Body of pancreas (tissue), 4 donors: ENCODE results near the gene SYTL1. TPM values are rescaled to one million over a fixed set of nuclear protein-coding genes. Genes with fewer than 3 reads are reported as not detected.

Experiments
- ATAC-seq: fragments of 150-250 bp; one replicate; pipeline ENCODE4 v1.9.1; 2016
- DNase-seq, 4 donors: peaks; one replicate each; pipeline ENCODE4 v3.0.0-alpha.2; 2019
- H3K27ac ChIP-seq, 4 donors: fragments of 200-600 bp; sonication (generic); 1 replicate in 3 of 4; 2 replicates in 1 of 4; pipeline versions ENCODE4 v1.5.1 to v1.6.1; 2016 to 2019; ENCODE audit warnings: mild to moderate bottlenecking in 1 of 4, mixed read lengths in 1 of 4, moderate library complexity in 1 of 4
- H3K27me3 ChIP-seq, 2 donors: fragments of 200-600 bp; sonication (generic); one replicate each; pipeline ENCODE4 v1.6.0; 2016; ENCODE audit warnings: mild to moderate bottlenecking in 1 of 2
- H3K36me3 ChIP-seq, 2 donors: fragments of 200-600 bp; sonication (generic); replicated peaks in 1 of 2; 2 replicates each; pipeline ENCODE4 v1.5.1; 2016; ENCODE audit warnings: low read depth in 2 of 2; ENCODE audit not compliant: insufficient read depth in 1 of 2
- H3K4me1 ChIP-seq: fragments of 200-600 bp; sonication (generic); one replicate; pipeline ENCODE4 v1.6.0; 2016
- H3K4me3 ChIP-seq, 2 donors: fragments of 200-600 bp; sonication (generic); 1 replicate in 1 of 2; 2 replicates in 1 of 2; pipeline ENCODE4 v1.5.1; 2016 to 2019
- H3K9me3 ChIP-seq, 3 donors: fragments of 200-600 bp; sonication (generic); 1 replicate in 2 of 3; 2 replicates in 1 of 3; pipeline ENCODE4 v1.5.1; 2016
- POLR2A ChIP-seq, 3 donors: fragments of 450-650 bp; IDR thresholded peaks; one replicate each; pipeline ENCODE4 v1.6.1; 2016; ENCODE audit warnings: antibody characterized with exemption in 3 of 3, mild to moderate bottlenecking in 2 of 3
- WGBS, 2 donors: methylation state at CpG; one replicate each; pipeline ENCODE4 v1.1.5; 2017; 5-methylcytosine and 5-hydroxymethylcytosine counted together
- intact Hi-C: fragments of 100-400 bp; cut with DNase I; formaldehyde crosslinking; loops from one replicate; pipeline ENCODE4 v1.15.1; 2023
- total RNA-seq, 2 donors: library from RNA; depleted of rRNA; stranded (reverse); fragments of >200 nt; gene quantifications; one replicate each; pipeline ENCODE4 v1.1.0, GENCODE V29; 2016
- TF ChIP-seq, protein P1 (sequence below), 7 experiments: fragments of 450-650 bp in 4 of 7; fragments of 200-600 bp in 3 of 7; sonication (generic) in 3 of 7; IDR thresholded peaks; one replicate each; pipeline ENCODE4 v1.5.1; 2016 to 2019; ENCODE audit warnings: antibody characterized with exemption in 7 of 7

The SYTL1 gene
- total RNA-seq, 2 donors from 2014 or later = 107 to 129 TPM

DNA sequence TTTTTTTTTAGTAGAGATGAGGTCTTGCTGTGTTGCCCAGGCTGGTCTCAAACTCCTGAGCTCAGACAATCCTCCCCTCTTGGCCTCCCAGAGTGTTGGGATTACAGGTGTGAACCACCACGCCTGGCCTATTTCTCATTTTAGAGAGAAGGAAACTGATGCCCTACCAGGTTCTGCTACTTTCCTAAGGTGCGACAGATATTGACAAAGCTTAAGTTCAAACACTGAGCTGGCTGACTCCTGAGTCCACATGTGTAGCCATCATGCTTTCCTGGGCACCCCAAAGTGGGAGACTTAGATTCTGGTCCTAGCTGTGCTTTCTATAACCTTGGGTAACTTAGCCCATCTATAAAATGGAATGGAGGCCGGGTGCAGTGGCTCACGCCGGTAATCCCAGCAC lies 25.0 kb upstream of the SYTL1 start:
- no peak for TF ChIP-seq POLR2A (IDR thresholded peaks at IDR 0.05)
- TF ChIP-seq, protein P1, sequence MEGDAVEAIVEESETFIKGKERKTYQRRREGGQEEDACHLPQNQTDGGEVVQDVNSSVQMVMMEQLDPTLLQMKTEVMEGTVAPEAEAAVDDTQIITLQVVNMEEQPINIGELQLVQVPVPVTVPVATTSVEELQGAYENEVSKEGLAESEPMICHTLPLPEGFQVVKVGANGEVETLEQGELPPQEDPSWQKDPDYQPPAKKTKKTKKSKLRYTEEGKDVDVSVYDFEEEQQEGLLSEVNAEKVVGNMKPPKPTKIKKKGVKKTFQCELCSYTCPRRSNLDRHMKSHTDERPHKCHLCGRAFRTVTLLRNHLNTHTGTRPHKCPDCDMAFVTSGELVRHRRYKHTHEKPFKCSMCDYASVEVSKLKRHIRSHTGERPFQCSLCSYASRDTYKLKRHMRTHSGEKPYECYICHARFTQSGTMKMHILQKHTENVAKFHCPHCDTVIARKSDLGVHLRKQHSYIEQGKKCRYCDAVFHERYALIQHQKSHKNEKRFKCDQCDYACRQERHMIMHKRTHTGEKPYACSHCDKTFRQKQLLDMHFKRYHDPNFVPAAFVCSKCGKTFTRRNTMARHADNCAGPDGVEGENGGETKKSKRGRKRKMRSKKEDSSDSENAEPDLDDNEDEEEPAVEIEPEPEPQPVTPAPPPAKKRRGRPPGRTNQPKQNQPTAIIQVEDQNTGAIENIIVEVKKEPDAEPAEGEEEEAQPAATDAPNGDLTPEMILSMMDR (IDR thresholded peaks at IDR 0.05) = no peak
- no peak overlapping the region for H3K27ac ChIP-seq
- no peaks in the 10 kb centered on the region for H3K9me3 ChIP-seq
- H3K36me3 ChIP-seq = no peaks in the 10 kb centered on the region
- H3K4me1 ChIP-seq = peaks cover 5% of the 10 kb centered on the region
- WGBS, 2 donors = 40 to 54% methylated on average over 4 to 5 of the region's 5 CpGs
- no peaks in the 10 kb centered on the region for H3K27me3 ChIP-seq
- no peak for DNase-seq
- no peak for ATAC-seq
- H3K4me3 ChIP-seq = no peak overlapping the region
- intact Hi-C loops = no loop called here

DNA sequence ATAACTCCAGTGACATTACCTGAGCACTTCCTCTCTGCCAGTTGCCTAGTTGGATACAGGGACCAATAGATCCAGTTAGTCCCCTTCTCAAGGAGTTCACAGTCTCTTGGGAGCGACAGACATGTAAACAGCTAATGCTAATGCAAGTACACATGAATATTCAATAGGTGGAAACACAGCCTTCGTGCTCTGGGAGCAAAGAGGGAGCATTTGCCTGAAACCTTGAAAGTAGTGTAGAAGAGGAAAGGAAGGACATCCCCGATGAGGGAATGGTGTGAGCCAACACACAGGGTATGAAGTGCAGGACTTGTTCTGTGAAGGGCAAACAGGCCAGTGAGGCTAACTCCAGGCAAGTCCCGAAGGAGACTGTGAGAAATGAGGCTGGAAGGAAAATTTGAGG lies 23.7 kb upstream of the SYTL1 start:
- no peaks in the 10 kb centered on the region for H3K27me3 ChIP-seq
- no peaks in the 10 kb centered on the region for H3K36me3 ChIP-seq
- DNase-seq = no peak
- peaks cover 10% of the 10 kb centered on the region for H3K4me1 ChIP-seq
- H3K9me3 ChIP-seq = no peaks in the 10 kb centered on the region
- no peak for ATAC-seq
- intact Hi-C loops = no loop called here
- no peak overlapping the region for H3K27ac ChIP-seq
- WGBS, 2 donors = 14 to 17% methylated on average over 4 of the region's 4 CpGs
- no peak overlapping the region for H3K4me3 ChIP-seq
- no peak for TF ChIP-seq POLR2A (IDR thresholded peaks at IDR 0.05)
- TF ChIP-seq, protein P1 (IDR thresholded peaks at IDR 0.05) = no peak

DNA sequence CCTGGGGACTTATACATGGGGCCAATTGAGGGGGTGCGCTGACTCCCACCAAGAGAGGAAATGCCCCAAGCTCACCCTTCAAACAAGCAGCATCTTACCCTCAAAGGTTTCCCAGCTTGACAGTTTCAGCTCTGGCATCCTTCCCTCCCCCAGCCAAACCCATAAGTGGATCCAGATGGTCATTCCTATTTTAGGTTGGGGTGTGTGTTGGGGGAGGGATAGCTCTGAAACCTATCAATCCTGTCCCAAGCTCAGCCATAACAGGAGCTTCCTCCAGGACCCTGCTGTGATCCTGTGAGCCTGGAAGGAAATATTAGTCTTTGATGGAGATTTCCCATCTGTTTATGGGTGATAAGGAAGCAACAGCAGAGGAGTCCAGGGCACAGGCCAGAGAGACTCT lies 23.2 kb upstream of the SYTL1 start:
- DNase-seq = no peak
- no peak for ATAC-seq
- Histone ChIP-seq H3K9me3 (no peaks in the 10 kb centered on the region), H3K4me3 (no peak overlapping the region), H3K4me1 (peaks cover 15% of the 10 kb centered on the region), H3K36me3 (no peaks in the 10 kb centered on the region), H3K27ac (no peak overlapping the region), H3K27me3 (no peaks in the 10 kb centered on the region)
- 58 to 75% methylated on average over 1 of the region's 1 CpG for WGBS, 2 donors
- TF ChIP-seq, protein P1 (IDR thresholded peaks at IDR 0.05) = no peak
- TF ChIP-seq POLR2A (IDR thresholded peaks at IDR 0.05) = no peak
- intact Hi-C loops = no loop called here

DNA sequence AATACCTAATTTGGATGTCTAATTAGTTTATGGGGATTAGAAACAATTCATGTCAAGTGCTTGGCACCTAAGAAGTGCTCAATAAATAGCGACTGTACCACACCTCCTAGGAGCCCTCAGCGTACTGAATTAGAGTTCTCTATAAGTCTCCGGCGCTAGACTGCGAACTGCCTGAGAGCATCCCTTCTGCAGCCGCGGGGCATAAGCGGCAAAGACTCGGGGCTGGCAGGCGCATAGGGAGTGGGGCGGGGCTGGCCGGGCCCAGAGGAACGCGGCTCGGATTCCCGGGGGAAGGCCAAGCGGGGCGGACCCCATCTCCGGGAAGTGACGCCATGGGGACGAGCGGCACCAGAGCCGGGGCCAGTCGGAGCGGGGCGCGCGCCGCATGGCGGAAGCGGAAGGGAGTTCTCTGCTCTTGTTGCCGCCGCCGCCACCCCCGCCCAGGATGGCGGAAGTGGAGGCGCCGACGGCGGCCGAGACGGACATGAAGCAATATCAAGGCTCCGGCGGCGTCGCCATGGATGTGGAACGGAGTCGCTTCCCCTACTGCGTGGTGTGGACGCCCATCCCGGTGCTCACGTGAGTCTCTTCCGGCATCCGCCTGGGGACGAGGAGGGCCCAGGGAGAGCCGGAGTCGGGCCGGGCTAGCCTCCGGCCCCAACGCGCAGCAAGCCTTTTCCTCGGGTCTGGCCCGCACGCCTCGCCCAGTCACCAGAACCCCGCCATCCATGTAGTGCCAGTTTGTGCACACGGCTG lies 19.8 kb upstream of the SYTL1 start, which contains the start of gene TMEM222:
TSS of gene TMEM222 (plus strand) at position 351 of the 756 bp plus-strand sequence. CDS start at position 386, 35 bp downstream.
- no peaks in the 10 kb centered on the region for H3K27me3 ChIP-seq
- H3K36me3 ChIP-seq = peaks cover 0 to 3% of the 10 kb centered on the region in 2 donors
- TF ChIP-seq, protein P1 (IDR thresholded peaks at IDR 0.05) = peak in 3 of 7 experiments; percentile 32 to 48 (median 43)
- peak; percentile 34 to 83 (median 73) for TF ChIP-seq POLR2A (IDR thresholded peaks at IDR 0.05)
- H3K9me3 ChIP-seq = no peaks in the 10 kb centered on the region
- peak; percentile 100 for ATAC-seq
- peaks cover 23% of the 10 kb centered on the region for H3K4me1 ChIP-seq
- intact Hi-C loops = no loop called here
- WGBS, 2 donors = 1% methylated on average over 33 to 67 of the region's 67 CpGs
- peak within 1 kb of the TSS; percentile 69 to 88 for H3K4me3 ChIP-seq
- DNase-seq = peak; percentile 97 to 98 (median 97)
- H3K27ac ChIP-seq = peak within 1 kb of the TSS; percentile 66 to 88 (median 79)
